HepG2 (cell line): ENCODE measurements around the gene COMMD4. TPM values are rescaled to one million over a fixed set of nuclear protein-coding genes. Genes with fewer than 3 reads are reported as not detected.
A peak's percentile ranks its signal among the peaks of the same experiment; 100 is the strongest.

Experiments used
- CENPX ChIP-seq: sonication (generic); formaldehyde crosslinking; IDR thresholded peaks from 2 replicates; pipeline ENCODE4 v1.9.0; 2021; ENCODE audit warnings: mild to moderate bottlenecking, missing genetic modification reagents, moderate library complexity
- CREB1 ChIP-seq, 2 experiments: fragments of 450-650 bp in 1 of 2; IDR thresholded peaks; 2 replicates each; pipeline ENCODE4 v1.6.1; 2016 to 2017; ENCODE audit warnings: control low read depth in 1 of 2, mild to moderate bottlenecking in 1 of 2, missing compliant biosample characterization in 1 of 2, missing genetic modification characterization in 1 of 2
- FOSL1 ChIP-seq: sonication (generic); formaldehyde crosslinking; IDR thresholded peaks from 2 replicates; pipeline ENCODE4 v1.9.0; 2021; ENCODE audit warnings: missing genetic modification reagents, borderline replicate concordance
- HDAC2 ChIP-seq: sonication (generic); formaldehyde crosslinking; IDR thresholded peaks from 2 replicates; pipeline ENCODE4 v1.4.0; 2020; ENCODE audit warnings: missing genetic modification reagents
- HMGXB4 ChIP-seq, 2 experiments: sonication (generic) in 1 of 2; formaldehyde crosslinking in 1 of 2; IDR thresholded peaks; 2 replicates each; pipeline versions ENCODE4 v1.4.0 to v1.6.1; 2018 to 2020; ENCODE audit warnings: missing genetic modification reagents in 2 of 2, borderline replicate concordance in 1 of 2, low read depth in 1 of 2, mild to moderate bottlenecking in 1 of 2, missing biosample characterization in 1 of 2
- IRX3 ChIP-seq: sonication (generic); formaldehyde crosslinking; IDR thresholded peaks from 2 replicates; pipeline ENCODE4 v1.8.1; 2023; ENCODE audit warnings: mild to moderate bottlenecking, low read depth, missing genetic modification reagents, borderline replicate concordance
- KLF15 ChIP-seq: sonication (generic); formaldehyde crosslinking; IDR thresholded peaks from 2 replicates; pipeline ENCODE4 v1.8.1; 2023; ENCODE audit warnings: borderline replicate concordance, mild to moderate bottlenecking, inconsistent platforms, missing genetic modification reagents, mixed read lengths
- MAFF ChIP-seq: IDR thresholded peaks from 2 replicates; pipeline ENCODE4 v1.6.1; 2011; ENCODE audit warnings: low read depth, low read length, improper control_type of control experiment
- NFIC ChIP-seq: IDR thresholded peaks from 2 replicates; pipeline ENCODE4 v1.6.1; 2012; ENCODE audit warnings: mild to moderate bottlenecking, low read length, inconsistent platforms
- RXRB ChIP-seq: IDR thresholded peaks from 2 replicates; pipeline ENCODE4 v1.6.1; 2016; ENCODE audit warnings: borderline replicate concordance, missing genetic modification reagents, missing compliant biosample characterization
- SMAD3 ChIP-seq: sonication (generic); formaldehyde crosslinking; IDR thresholded peaks from 2 replicates; pipeline ENCODE4 v1.4.0; 2020; ENCODE audit warnings: missing genetic modification reagents
- U2AF2 ChIP-seq: fragments of 200-400 bp; formaldehyde crosslinking; IDR thresholded peaks from 2 replicates; pipeline ENCODE4 v1.6.1; 2017; ENCODE audit warnings: low read depth, mild to moderate bottlenecking, low read length
- ZBTB14 ChIP-seq: sonication (generic); formaldehyde crosslinking; IDR thresholded peaks from 2 replicates; pipeline ENCODE4 v1.4.0; 2020; ENCODE audit warnings: missing genetic modification reagents
- ZBTB8A ChIP-seq: sonication (generic); formaldehyde crosslinking; IDR thresholded peaks from 2 replicates; pipeline ENCODE4 v1.4.0; 2020; ENCODE audit warnings: mild to moderate bottlenecking, low read depth, missing genetic modification reagents, borderline replicate concordance
- ZNF17 ChIP-seq: sonication (generic); formaldehyde crosslinking; IDR thresholded peaks from 2 replicates; pipeline ENCODE4 v1.5.0; 2020; ENCODE audit warnings: mild to moderate bottlenecking, missing genetic modification reagents
- ZNF234 ChIP-seq: sonication (generic); formaldehyde crosslinking; conservative IDR thresholded peaks from 2 replicates; pipeline ENCODE4 v1.5.1; 2020; ENCODE audit warnings: mild to moderate bottlenecking, missing genetic modification reagents
- ZNF337 ChIP-seq: sonication (generic); formaldehyde crosslinking; IDR thresholded peaks from 2 replicates; pipeline ENCODE4 v1.5.1; 2020; ENCODE audit warnings: missing genetic modification reagents, low read depth, mild to moderate bottlenecking, borderline replicate concordance
- ZNF33B ChIP-seq: sonication (generic); formaldehyde crosslinking; IDR thresholded peaks from 2 replicates; pipeline ENCODE4 v1.5.1; 2020; ENCODE audit warnings: mild to moderate bottlenecking, missing genetic modification reagents
- ZNF512 ChIP-seq: sonication (generic); formaldehyde crosslinking; IDR thresholded peaks from 2 replicates; pipeline ENCODE4 v1.4.0; 2020; ENCODE audit warnings: mild to moderate bottlenecking, missing genetic modification reagents
- ZNF770 ChIP-seq: sonication (generic); formaldehyde crosslinking; IDR thresholded peaks from 2 replicates; pipeline ENCODE4 v1.5.0; 2020; ENCODE audit warnings: mild to moderate bottlenecking, missing genetic modification reagents
- ZNF782 ChIP-seq: sonication (generic); formaldehyde crosslinking; IDR thresholded peaks from 2 replicates; pipeline ENCODE4 v1.4.0; 2020; ENCODE audit warnings: missing genetic modification reagents, mild to moderate bottlenecking, borderline replicate concordance
- ZNF841 ChIP-seq: sonication (generic); formaldehyde crosslinking; IDR thresholded peaks from 2 replicates; pipeline ENCODE4 v1.8.1; 2023; ENCODE audit warnings: missing genetic modification reagents, borderline replicate concordance
- polyA plus RNA-seq, 8 experiments: library from polyadenylated mRNA; depleted of rRNA in 3 of 8; stranded (reverse) in 7 of 8; unstranded in 1 of 8; fragments of >200 nt; fragmentation: Illumina TruSeq in 4 of 8; extraction: Trizol in 4 of 8; gene quantifications; 2 replicates each; pipeline versions ENCODE4 v1.2.1 to v1.2.3, GENCODE V29; 2011 to 2016; ENCODE audit warnings: low read depth in 4 of 8, missing spikeins in 1 of 8, mixed read lengths in 1 of 8; ENCODE audit not compliant: insufficient read depth in 1 of 8
- total RNA-seq, 5 experiments: library from RNA; depleted of rRNA; stranded (reverse); fragments of >200 nt; fragmentation: Illumina TruSeq; extraction: Trizol; gene quantifications; 2 replicates each; pipeline ENCODE4 v1.2.3, GENCODE V29; 2016; ENCODE audit warnings: low read depth in 1 of 5

Gene COMMD4
- total and polyA plus RNA-seq, 2 of the 13 experiments (the other 11 are each of a cell fraction or from before 2014, with no cell fraction given), result 45.8 to 89.9 TPM

- peak; percentile 83 for TF ChIP-seq ZNF337 (CRISPR knock-in tag)
- TF ChIP-seq RXRB (CRISPR knock-in tag), result peak; percentile 60
- TF ChIP-seq ZNF33B (CRISPR knock-in tag), result peak; percentile 35; the same call in 1 of the 2 replicates
- TF ChIP-seq CENPX, result no peak
- TF ChIP-seq SMAD3 (CRISPR knock-in tag), result peak; percentile 70; the same call in 1 of the 2 replicates
- TF ChIP-seq CREB1 (IDR thresholded peaks at IDR 0.05), result peak; percentile 78
- TF ChIP-seq CREB1 (CRISPR knock-in tag; IDR thresholded peaks at IDR 0.05), result peak; percentile 70
- TF ChIP-seq KLF15, result no peak; the same call in 1 of the 2 replicates
- TF ChIP-seq ZNF512 (CRISPR knock-in tag), result no peak
- TF ChIP-seq ZNF17 (CRISPR knock-in tag), result no peak
- TF ChIP-seq ZBTB8A (CRISPR knock-in tag), result no peak
- peak; percentile 90 to 94 for TF ChIP-seq HMGXB4 (CRISPR knock-in tag; IDR thresholded peaks at IDR 0.05; ENCODE audit: borderline replicate concordance in 1 of 2, low read depth in 1 of 2)
- no peak for TF ChIP-seq U2AF2
- peak; percentile 75; the same call in 1 of the 2 replicates for TF ChIP-seq IRX3 (CRISPR knock-in tag)
- TF ChIP-seq ZNF782, result no peak; the same call in 1 of the 2 replicates
- no peak for TF ChIP-seq ZNF841 (CRISPR knock-in tag)
- 0 out of 2 replicates have a peak, but pooled peaks have one; percentile 20 for TF ChIP-seq ZBTB14 (CRISPR knock-in tag)
- peak; percentile 64; the same call in 1 of the 2 replicates for TF ChIP-seq ZNF770 (CRISPR knock-in tag)
- TF ChIP-seq MAFF, result no peak
- TF ChIP-seq NFIC, result peak; percentile 47; the same call in 1 of the 2 replicates
- no peak; the same call in 1 of the 2 replicates for TF ChIP-seq FOSL1
- 0 out of 2 replicates have a peak, but pooled peaks have one; percentile 52 for TF ChIP-seq ZNF234 (CRISPR knock-in tag)
- TF ChIP-seq HDAC2, result peak; percentile 74
Observed at GRCh38 chr15:75367913-75368688, 32.2 kb downstream of the COMMD4 start, which contains the start of gene MAN2C1 (continued).
